ENCODE measurements around the gene EGFL6.

- no peak for TF ChIP-seq CTCF (conservative IDR thresholded peaks at IDR 0.05; ENCODE audit: low read length)
- no peak for TF ChIP-seq EZH2phosphoT487 (IDR thresholded peaks at IDR 0.05; ENCODE audit: borderline replicate concordance)
Measured at GRCh38 chrX:13590914-13591313, 21.5 kb downstream of the EGFL6 start.

Data from Loucy (cell line).